GM21515 (cell line): ENCODE results near the gene HMG20A.

Experiments
- ATAC-seq: cut with Tn5 transposase; IDR thresholded peaks from one replicate; pipeline ENCODE4 v1.9.1; 2021; ENCODE audit not compliant: unreplicated experiment

HMG20A gene

GRCh38 chr15:77474310-77474988 is 53.8 kb downstream of the HMG20A start:
- no peak for ATAC-seq

DNA sequence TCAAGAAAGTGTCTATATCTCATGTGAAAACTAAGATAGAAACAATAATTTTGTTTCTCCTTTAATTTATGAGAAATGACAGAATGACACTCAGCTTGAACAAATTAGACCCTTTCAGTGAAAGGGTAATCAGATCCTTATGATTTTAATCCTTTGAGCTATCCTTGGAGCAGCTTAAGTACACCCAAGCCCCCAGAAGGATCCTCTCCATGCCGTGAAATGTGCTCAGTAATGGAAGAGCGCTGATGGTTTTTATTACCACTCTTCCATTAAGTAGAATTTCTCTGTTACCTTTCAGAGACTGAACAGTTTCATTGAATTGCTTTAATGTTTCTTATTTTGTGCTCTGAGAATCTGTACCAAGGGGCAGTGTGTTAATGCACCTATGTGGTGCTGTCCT is 54.3 kb downstream of the HMG20A start:
- no peak for ATAC-seq

GRCh38 chr15:77475898-77476297 is 55.2 kb downstream of the HMG20A start:
- ATAC-seq, result no peak

DNA sequence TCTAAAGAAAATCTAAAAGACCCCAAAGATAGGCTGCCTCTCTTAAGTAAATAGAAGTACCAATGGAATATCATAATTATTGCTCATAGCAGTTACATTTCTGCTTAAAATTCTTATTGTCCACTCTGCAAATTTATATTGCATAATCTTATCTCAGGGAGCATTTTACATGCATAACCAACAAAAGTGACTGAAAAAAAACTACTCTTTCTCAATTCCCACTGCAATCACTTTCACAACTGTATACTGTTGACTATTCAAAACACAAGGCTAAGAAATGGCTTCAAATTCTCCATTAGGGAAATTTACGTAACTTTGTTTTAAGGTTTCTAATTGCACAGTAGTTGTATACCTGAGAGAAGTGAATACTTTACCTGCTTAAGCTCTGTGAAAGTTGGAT is 56.3 kb downstream of the HMG20A start:
- no peak for ATAC-seq

- ATAC-seq, result no peak
Measured at GRCh38 chr15:77478051-77478450, 57.4 kb downstream of the HMG20A start.

- no peak for ATAC-seq
Measured at GRCh38 chr15:77479015-77479414, 58.3 kb downstream of the HMG20A start.

- no peak for ATAC-seq
Measured at GRCh38 chr15:77480859-77481633, 60.4 kb downstream of the HMG20A start.

GRCh38 chr15:77481670-77482069 is 61.0 kb downstream of the HMG20A start:
- no peak for ATAC-seq

DNA sequence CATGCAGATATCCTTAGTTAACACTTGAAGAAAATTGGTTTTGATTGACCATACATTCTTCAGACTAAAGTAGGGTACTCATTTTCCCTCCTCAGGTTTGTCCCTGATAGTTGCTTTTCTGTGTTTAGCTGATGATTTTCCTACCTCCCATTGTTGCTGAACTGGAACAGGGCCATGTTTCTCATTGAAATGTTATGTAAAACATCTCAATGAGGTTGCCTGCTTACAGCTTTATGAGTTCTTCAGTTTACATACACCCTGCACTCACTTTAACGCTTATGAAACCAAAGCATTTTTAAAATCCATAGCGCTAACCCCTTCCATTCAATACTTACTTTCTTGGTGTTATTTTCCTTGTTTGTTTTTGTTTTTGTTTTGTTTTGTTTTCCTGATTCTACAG is 61.9 kb downstream of the HMG20A start:
- no peak for ATAC-seq

DNA sequence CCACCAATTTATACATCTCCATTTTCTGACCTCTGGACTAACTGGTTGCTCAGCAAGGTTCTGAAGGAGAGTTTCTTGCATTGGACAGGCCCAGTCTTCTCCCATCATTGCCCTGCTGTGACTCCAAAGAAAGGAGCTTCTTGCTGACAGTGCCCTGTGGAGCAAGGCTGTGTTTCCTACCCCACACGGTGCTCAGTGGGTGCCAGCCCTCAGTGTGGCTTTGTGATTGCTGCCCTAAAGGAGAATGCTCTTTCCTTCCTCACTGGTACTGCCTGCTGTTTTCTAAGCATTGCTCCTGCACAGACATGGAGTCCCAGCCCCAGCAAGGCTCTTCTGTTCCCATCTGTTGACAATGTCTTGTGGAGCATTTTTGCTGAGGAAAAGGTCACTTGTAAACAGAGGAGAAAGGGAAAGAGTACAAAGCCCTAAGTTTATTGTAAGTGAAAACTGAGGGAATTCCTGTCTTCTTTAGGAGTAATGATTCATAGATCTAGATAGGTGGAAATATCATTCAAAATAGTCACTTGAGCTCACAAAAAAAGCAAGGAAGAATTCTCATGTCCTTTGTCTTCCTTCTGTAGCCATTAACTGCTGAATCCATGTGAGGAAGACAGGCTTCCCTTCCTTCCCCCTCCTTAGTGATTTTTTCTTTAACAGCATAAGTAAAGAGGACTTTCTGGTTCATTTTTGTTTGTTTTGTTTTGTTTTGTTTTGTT is 62.9 kb downstream of the HMG20A start:
- ATAC-seq, result no peak

- ATAC-seq, result no peak
Measured at GRCh38 chr15:77484994-77485393, 64.3 kb downstream of the HMG20A start.

DNA sequence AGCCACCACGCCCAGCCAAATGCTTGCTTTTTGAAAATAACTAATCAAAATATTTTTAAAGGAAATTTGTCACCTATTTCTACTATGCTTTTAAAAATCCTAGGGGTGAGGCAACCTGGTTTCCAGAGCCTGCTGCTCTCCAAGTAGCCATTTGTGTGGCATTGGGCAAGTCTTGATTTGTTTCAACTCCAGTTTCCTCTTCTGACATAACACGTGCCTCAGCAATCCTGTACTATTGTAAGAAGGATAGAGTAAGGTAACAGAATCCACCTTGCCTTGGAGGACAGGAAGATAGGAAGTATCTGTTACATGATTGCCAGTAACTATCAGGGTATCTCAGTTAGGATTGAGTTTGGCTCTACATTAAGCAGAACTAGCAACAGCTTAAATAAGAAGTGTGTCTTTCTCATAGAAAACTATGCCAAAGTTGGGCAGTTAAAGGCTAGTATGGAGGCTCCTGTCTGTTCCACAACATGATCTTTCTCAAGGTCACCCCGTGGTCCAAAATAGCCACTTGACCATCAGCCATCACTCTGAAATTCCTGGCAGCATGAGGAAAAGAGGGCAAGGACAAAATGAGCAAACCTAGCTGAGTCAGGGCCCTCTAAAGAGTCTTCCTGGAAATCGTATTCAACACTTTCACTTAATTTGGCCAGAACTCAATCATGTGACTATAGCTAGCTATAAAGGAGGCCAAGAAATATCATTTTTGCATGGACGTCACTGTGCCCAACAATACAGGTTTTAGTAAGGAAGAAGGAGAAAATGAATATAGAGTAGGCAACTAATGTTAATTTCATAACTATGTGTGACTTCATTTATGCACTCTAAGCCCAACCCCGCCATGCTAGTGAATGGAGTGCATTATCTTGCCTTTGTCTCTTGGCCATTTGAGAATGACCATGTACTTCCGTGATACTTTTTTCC is 66.1 kb downstream of the HMG20A start:
- no peak for ATAC-seq

DNA sequence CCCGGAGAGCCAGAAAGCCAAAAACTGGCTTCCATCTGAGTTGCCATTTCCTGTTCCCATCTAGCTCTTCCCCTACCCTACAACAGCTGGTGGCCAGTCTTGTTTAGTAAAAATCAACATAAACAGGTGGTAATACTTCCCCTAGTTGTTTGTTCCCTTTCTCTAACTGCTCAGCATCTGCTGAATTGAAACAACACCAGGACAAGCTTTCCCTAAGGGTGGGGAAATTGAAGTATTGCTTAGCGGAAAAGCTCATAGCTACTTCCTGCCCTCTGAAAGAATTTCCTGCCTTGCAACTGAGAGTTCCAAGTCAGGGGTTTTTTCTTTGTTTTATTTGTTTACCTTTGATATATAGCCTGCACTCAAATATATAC is 66.8 kb downstream of the HMG20A start:
- ATAC-seq, result no peak

DNA sequence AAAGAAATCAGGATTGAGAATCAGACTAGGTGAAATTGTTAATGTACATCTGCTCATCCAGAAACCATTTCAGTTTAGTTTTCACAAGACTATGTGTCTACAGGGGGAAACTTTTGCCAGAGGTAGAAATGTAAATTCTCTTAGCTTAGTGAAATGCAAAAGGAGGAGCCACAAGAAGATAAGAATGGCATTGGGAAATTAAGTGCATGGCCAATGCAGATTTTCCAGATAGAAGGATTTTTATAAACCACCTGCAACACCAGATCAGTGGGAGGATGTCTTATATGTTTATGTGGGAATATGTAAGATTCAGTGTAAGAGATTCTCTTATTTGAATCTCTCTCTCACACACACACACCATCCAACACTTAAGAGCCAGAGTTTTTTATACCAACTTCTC is 67.2 kb downstream of the HMG20A start:
- no peak for ATAC-seq

- no peak for ATAC-seq
Measured at GRCh38 chr15:77489647-77490046, 69.0 kb downstream of the HMG20A start.

GRCh38 chr15:77493324-77493907 is 72.7 kb downstream of the HMG20A start:
- ATAC-seq, result no peak

DNA sequence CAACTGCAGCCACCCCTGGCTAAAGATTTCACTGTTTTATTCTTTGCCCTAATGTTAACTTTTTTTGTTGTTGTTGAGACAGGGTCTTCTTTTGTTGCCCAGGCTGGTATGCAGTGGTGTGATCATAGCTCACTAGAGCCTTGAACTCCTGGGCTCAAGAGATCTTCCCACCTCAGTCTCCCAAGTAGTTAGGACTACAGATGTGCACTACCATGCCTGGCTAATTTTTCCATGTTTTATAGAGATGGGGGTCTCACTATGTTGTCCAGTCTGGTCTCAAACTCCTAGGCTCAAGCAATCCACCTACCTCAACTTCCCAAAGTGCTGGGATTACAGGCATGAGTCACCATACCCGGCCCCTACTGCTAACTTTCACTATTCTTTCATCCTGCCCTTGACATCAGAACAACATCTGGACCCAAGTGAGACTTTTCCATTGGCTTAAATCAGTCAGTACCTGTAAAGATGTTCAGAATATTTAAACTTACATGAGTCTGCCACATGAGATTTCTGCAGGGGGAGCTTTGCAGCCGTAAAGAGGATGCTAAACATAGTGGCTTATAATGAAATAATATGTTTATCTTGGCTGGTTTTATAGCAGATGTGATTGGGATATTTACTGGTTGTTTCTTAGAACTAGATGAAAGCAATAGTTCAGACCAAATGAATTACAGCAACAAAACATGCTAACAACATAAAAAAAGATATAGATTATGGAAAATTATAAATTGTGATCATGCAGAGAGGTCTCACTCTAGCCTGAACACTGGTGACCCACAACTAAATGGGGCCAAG is 73.6 kb downstream of the HMG20A start:
- no peak for ATAC-seq

DNA sequence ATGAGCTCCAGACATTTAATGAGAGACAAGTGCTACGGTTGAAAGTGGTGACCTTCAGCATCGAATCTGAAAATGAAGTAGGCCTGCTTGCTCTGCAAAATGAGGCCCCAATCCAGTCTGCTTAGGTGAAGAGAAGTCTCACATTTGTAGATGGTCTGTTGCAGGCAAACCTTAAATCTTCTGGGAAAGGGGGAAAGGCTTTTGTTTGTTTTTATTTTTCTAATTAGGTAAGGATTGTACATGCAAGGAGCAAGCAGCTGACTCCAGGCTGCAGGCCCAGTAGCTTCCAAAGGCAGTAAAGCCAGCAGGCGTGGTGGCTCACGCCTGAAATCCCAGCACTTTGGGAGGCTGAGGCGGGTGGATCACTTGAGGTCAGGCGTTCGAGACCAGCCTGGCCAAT is 74.3 kb downstream of the HMG20A start:
- no peak for ATAC-seq

DNA sequence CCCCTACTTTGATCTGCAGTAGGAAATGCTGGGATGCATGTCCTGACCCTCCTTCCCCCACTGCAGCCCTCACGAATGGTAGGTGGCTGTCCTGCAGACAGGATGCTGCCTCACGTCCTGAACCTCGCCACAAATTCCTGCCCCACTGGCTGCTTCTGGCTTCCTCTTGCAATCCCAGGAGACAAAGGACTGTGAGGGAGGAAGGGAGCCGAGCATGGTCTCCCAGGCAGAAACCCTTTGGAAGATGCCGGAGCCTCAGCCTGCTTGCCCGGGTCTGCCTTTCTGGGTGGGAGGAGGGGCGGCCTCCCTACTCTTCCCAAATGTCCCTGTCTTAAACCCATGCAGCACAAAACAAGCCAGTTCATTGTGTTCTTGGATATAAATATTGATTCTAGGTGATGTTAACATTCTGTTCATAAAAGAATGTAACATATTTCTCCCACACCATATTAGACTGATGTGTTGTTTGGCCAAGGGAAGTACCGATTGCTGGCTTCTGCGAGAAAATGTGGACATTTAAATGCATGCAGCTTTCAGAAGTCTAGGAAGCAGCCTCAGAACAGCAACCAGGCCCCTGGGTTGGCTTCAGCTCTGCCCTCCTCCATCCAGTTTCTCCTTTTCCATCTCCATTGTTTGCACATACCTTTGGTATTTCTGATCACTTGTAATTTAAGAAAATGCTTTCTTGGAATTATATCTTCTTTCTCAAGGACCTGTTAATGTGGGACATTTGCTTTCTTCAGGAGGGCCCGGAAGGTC is 75.3 kb downstream of the HMG20A start:
- ATAC-seq, result no peak
